Stimulated activated CD4-positive, alpha-beta T cell treated with anti-CD3 and anti-CD28 coated beads, Interleukin-4, amount 100 ng/mL, for 24 hours (primary cell): Measurements from ENCODE around the gene APH1A.
A peak's percentile ranks its signal among the peaks of the same experiment; 100 is the strongest.
"Not testable (repeated sequence)": the region's sequence is repeated elsewhere in the genome, so short reads cannot be mapped to it uniquely, and the experiment has no call there.

Experiments
- DNase-seq: peaks from one replicate; pipeline ENCODE4 v3.0.0-alpha.2; 2020

APH1A gene

DNA sequence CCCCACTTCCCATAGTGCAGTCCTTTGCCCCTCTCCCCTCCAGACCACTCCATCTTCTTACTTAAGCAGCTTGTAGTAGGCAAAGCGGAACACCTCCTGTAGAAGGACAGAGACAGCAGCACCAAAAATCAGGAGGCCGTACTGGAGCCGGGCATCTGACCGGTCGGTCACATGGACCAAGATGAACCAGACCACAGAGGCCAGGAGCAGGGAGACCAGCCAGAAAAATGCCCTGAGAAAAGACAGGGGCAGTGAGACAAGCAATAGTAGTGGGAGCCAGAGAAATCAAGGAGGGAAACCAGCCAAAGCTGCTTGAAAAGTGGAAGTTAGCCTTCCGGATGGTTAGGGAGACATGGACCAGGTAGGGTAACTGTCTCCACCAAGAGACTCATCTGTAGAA, 920 bp downstream of the APH1A start:
- DNase-seq: no peak

DNA sequence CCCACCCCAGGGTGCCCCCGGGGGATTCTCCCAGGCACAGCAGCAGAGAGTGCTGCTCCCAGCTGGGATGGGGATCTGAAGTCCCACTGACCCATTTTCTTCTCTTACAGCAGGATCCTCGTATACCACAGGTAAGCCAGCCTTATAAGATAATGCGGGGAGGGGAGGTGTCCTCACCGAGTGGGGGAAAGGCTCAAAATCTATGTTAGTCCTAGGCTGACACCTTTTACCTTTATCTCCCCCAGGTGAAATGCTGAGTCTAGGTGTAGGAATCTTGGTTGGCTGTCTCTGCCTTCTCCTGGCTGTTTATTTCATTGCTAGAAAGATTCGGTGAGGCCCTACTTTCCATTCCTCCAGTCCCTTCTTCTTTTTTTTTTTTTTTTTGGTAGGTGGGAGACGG, 5.3 kb downstream of the APH1A start:
- no peak for DNase-seq

DNA sequence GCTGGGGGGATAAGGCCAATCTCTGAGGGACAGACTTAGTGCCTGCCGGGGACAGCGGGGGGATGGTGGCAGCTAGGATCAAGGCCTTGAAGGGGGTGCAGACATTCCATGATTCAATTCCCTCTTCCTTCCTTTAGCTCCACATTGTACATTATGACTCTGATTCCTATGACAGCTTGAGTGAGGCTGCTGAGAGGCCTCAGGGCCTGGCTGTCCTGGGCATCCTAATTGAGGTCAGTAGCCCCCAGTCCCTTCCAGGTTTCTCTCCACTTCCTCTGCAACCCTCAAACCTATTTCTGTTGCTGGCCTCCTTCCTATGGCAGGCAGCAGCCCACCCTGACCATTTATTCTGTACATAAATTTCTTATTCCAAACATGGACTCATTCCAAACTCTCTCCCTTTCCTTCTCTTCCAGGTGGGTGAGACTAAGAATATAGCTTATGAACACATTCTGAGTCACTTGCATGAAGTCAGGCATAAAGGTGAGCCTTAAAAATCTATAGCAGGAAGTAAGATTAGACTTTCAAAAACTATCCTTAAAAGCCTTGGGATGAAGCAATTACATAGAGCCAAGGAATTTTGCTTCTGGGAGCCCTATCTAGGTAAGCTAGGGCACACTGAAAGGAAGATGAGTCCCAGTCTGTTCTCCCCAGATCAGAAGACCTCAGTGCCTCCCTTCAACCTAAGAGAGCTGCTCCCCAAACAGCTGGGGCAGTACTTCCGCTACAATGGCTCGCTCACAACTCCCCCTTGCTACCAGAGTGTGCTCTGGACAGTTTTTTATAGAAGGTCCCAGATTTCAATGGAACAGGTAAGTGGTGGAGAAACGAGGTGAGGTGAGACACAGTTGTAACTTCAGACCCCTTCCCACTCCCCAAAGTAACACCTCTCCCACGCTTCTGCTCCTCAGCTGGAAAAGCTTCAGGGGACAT, 6.2 kb downstream of the APH1A start:
- DNase-seq: no peak

DNA sequence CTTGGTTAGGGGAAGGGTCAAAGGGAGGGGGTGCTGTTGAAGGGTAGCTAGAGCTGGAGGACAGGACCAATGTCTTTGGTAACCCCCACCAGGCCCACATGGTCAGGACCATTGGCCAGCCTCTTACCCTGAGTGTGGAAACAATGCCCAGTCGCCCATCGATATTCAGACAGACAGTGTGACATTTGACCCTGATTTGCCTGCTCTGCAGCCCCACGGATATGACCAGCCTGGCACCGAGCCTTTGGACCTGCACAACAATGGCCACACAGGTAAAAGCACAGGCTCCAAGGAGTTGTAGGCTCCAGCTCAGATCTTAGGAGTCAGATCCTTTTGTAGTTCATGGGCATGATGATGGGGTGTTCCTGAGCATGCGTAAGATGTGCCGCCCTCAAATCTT, 7.4 kb downstream of the APH1A start:
- DNase-seq: no peak

DNA sequence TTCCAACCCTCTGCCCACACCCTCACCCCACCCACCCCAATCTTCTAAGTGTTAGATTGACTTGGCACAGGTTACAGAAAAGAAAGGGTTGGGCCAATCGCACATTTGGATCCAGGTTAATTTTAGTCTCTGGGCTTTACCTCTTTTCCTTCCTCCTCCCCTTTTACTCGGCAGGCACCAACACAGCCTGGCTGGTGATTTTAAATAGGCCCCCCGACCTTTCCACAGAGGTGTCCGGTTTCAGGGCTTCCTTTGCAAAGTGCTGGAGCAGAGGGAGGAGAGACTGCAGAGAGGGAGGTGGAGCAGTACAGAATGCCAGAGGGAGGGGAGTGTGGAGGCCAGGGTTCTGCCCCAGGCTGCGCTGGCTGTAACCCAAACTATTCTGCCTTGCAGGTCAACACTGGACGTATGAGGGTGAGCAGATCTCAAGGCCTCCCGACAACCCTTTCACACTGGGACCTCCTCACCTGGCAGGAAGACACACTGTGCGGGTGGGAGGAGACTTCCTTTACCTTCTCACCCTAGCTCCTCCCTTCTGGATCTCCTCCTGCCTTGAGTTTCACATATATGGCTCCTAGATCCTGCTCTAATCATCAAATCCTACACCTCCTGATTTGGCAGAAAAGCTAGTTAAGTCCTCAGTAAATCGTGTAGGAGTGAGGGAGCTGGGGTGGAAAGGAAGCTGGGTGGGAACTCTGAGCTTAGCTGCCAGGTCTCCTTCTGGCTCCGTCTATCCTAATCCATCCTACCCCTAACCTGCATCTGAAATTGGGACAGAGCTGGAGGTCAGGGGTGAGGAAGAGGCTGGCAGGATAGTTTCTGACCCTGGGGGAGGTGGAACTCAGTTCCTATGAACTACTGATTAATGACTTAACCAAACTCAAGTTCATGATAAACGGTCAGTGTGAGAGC, 8.8 kb downstream of the APH1A start:
- no peak for DNase-seq

DNA sequence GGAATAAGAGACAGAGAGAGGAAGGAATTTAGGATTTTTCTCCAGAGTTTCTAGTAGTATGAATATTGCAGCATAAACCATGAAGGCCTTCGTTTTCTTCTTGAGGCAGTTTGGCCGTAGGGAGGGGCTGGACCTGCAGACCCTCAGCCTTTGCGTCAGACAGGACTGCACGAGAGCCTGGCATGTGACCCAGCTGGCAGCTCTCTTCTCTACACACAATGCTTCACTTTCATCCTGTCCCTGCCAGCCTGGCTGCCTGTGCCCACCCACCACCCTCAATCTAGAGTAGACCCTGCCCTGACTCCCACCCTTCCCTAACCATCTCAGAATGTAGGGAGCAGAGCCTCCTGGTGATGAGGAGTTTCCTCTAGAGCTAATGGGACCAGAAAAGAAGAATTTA, 9.6 kb downstream of the APH1A start:
- DNase-seq: no peak

DNA sequence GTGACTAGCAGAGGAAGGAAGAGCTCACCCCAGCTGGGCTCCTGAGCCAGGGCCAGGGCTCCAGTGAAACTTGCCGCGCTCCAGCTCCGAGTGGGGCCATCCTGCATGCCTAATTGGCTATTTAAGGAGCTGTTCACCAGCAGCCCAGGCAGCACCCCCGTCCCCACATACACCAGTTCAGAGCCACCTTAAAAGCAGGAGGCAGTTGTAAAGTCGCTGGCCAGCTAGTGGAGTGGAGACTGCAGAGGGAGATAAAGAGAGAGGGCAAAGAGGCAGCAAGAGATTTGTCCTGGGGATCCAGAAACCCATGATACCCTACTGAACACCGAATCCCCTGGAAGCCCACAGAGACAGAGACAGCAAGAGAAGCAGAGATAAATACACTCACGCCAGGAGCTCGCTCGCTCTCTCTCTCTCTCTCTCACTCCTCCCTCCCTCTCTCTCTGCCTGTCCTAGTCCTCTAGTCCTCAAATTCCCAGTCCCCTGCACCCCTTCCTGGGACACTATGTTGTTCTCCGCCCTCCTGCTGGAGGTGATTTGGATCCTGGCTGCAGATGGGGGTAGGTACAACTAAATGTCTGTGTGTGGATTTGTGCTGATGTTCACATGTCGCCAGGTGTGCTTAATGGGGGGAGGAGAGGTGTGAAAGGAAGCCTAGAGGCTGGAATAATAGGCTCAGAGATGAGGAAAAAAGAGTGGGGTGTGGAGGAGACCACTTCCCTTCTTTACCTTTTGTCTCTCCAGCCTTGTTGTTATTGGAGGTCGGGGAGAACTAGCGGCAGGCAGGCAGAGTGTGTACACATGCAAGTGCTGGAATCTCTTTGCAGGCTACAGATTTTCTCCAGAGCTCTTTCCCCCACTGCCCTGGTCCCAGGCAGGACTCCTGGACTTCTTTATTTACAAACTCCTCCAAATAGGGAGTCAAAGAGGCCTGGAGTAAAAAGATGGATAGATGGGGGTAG, 10.9 kb downstream of the APH1A start, which contains the start of gene CA14:
Gene CA14 (plus strand): TSS at position 151 of the 962 bp plus-strand sequence. CDS start 355 bp downstream, at position 506.
- DNase-seq: no peak

DNA sequence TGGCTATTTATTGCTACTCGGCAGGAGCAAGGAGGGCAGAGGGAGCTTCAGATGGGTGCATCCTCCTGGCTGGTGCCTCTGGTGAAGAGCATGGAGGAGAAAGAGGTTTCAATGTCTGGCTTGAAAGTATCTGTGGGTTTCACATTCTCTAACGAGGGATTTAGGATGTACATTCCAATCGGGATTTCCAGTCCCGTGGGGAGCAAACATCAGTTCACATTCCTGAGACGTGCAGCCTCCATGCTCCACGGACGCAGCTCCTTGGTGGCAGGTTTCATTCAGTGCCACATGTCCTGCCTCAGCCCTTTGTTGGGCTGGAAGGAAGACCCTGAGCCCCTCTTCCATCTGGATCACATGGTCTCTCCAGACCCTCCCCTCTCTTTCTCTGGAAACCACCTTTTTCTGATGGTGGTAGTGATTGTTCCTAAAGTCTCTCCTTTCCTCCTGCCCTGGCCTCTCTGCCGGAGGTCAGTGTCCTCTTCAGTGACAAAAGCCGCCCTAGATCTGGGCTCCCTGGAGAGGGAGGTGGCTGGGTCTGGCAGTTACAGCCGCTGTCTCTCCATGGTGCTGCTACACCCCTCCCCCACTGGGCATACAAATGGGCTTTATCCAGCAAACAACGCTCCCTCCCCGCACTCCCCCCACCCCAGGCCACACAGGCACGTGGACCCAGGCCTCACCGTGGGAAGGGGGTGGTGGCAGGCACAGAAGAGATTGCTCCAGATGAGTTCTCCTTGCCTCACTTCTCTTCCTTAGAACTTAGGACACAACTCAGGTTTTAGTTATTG, 12.1 kb downstream of the APH1A start:
- no peak for DNase-seq

DNA sequence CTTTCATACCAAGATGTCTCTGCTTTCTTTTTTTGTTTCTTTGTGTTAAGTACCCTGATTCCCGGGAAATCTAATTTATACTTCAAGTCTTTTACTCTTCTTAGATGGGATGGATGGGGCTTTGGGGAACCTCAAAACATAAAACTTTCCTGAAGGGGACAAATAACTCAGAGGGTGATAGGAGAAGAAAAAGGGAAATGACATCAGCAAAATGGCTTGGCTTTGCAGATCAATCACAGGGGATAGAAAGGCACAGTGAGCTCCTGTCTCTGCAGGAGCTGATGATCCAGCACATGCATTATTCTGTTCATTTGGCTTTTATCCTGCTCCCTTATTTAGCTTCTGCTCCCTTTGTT, 12.6 kb downstream of the APH1A start:
- DNase-seq: no peak

DNA sequence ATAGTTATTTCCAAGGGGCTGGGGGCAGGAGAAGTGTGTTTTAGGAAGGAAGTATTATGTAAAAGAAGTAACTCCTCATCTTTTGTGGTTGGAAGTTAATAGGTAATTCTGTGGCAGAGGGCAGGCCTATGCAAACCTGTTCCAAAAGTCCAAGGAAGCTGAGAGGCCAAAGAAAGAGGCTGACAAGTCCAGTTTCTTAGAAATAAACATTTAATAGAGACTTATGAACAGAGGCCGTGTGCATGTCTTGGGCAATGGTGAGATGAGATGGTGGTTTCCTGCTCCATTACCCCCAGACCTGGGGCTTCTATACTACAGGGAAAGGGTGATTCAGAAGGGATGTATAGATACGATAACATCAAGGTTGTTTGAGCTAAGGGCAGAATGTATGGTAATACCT, 18.9 kb downstream of the APH1A start:
- no peak for DNase-seq

DNA sequence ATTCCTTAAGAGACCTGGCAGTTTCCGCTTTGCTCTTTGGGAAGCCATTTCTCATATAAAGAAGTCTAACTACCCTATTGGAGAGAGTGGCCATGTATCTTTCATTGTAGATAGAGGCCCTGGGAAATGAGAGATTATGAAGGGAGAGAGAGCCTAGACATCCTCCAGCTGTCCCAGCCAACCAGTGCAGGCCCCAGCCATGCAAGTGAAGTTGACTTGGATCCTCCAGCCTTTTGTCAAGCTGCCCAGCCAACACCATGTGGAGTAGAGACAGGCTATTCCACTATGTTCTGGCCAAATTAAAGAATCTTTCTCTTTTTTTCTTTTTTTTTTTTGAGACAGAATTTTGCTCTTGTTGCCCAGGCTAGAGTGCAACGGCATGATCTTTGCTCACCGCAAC, 25.8 kb downstream of the APH1A start:
- no peak for DNase-seq

DNA sequence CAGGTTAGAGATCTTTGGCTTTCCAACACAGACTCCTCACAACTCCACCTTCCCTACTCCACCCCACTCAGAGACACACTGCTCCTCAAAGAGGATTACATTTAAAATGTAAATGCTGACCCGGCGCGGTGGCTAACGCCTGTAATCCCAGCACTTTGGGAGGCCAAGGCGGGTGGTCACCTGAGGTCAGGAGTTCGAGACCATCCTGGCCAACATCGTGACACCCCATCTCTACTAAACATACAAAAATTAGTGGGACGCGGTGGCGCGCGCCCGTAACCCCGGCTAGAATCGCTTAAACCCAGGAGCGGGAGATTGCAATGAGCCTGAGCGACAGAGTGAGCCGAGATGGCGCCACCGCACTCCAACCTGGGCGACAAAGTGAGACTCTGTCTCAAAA, 31.1 kb downstream of the APH1A start:
- DNase-seq: no peak

- DNase-seq: not testable (repeated sequence)
Observed at GRCh38 chr1:150237176-150237575, 31.6 kb downstream of the APH1A start.

GRCh38 chr1:150236614-150237100, 32.2 kb downstream of the APH1A start:
- DNase-seq: no peak

- DNase-seq: peak; percentile 94
Observed at GRCh38 chr1:150235852-150236613, 32.8 kb downstream of the APH1A start, which contains the start of gene ANP32E. Gene ANP32E, minus strand, starts transcription at chr1:150236112. Its CDS starts 326 bp downstream, at chr1:150235786.

DNA sequence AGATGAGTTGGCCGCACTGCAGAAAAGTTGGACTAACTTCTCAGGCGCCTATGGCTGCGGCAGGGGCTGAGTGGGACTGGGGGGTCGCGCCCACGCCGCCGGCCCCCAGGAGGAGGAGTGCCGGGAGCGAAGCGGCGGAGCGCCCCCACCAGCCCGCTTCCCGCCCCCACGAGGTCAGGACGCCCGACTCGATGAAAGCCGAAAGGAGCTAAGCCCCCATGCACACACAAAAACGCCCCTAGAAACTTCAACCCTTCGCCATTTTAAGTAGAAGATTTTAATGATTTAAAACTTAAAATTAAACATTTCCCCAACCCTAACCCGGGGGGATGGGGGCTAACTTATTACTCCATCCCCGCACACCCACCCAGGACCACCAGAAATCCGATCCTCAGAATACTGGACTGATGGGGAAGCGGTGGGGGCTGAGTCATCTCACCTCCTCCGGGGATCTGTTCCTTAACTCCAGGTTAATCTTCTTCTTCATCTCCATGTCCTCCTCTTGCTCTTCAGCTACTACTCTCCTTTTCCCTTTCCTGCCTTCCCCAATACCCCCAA, 33.4 kb downstream of the APH1A start:
- DNase-seq: peak; percentile 28

DNA sequence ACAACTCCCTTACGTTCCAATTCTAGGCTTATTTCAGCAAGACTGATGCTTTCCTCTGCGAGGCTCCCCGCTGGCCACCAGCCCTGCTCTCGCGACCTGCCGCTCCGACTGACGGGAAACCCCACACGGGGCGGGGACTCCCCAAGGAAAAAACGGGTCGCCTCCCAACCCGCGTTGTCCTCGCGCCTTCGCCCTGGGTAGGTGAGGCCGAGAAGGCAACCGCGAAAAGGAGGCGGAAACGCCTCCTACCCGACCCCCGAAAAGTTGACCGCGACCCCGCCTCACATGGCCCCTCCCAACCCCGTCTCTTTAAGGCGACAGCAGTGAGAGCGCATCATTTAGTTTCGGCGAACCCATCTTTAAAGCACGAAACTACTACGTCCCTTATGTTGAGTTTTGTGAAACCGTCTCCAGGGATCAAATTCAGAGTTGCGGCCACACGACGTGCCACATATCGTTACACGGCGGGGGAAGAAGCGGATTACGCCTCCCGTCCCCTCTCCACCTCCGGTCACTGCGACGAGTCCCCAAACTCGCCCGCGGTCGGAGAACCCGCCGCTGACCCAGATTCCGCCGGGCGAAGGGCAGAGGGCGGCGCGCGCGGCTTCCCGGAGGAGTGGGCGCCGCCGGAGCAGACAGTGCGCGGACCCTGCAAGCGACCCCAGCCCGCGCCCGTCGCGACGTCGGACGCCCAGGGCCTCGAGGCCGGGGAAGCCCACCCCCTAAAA, 34.1 kb downstream of the APH1A start:
- peak; percentile 89 for DNase-seq

DNA sequence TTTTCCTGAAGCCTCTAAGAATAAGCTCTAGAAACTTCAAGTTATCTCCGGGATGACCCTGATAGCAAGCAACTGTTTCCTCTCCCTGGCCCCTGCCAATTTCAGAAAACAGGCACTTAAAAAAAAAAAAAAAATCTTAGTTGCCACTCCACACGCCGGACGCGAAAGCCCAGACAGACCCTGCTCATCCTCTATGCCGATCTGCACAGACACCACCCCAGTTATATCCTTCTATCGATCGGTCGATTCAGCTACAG, 34.6 kb downstream of the APH1A start:
- no peak for DNase-seq

- DNase-seq: peak; percentile 55
Observed at GRCh38 chr1:150233359-150234308, 35.2 kb downstream of the APH1A start.
